ENCODE data around the gene TPD52L1. TPM values are rescaled to one million over a fixed set of nuclear protein-coding genes. Genes with fewer than 3 reads are reported as not detected.

TPD52L1 gene
- total and polyA plus RNA-seq, 5 donors from 2014 or later, result 0.40 to 0.76 (median 0.53) TPM; not detected in 1

DNA sequence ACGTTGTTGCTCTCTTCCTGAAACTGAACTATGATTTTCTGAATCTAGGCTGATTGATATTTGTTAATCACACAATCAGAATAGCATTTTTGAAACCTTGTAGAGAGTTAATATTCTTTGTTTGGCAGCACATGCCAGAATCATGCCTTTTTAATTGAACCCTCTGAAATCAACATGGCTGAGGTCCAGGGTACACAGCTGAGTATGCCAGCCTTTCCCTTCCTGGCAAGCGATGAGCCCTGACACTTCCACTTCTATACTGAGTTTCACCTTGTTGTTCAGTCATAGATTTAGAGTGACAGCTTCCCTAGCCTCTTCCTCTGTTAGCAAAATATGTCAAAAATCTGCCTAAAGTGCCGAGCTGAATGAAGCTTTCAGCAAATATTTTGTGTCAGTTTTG lies 141.4 kb downstream of the TPD52L1 start:
- ATAC-seq (ENCODE audit: low read depth in 2 of 2) (no peak), DNase-seq (no peak)
- no peaks in the 10 kb centered on the region for H3K27me3 Mint-ChIP-seq
- Histone ChIP-seq H3K27ac (ENCODE audit: insufficient read depth, low read length, poor library complexity, severe bottlenecking) (no peak overlapping the region), H3K4me3 (ENCODE audit: low read depth, low read length) (no peak overlapping the region), H3K27me3 (ENCODE audit: control insufficient read depth, insufficient read depth, low read length) (no peaks in the 10 kb centered on the region), H3K36me3 (ENCODE audit: control insufficient read depth, insufficient read depth, low read length) (peaks cover 57% of the 10 kb centered on the region), H3K4me1 (ENCODE audit: control insufficient read depth, insufficient read depth, low read length, poor library complexity, severe bottlenecking) (peaks cover 6% of the 10 kb centered on the region), H3K9me3 (ENCODE audit: control insufficient read depth in 2 of 2, low read length in 2 of 2) (no peaks in the 10 kb centered on the region)
- H3K4me3 Mint-ChIP-seq, result no peak overlapping the region
- peaks cover 0 to 2% (median 0%) of the 10 kb centered on the region in 7 donors for H3K9me3 Mint-ChIP-seq
- H3K27ac Mint-ChIP-seq, result peak overlapping the region in 2 of 3 donors; percentile 15 to 32
- peaks cover 23 to 50% (median 34%) of the 10 kb centered on the region in 4 donors for H3K4me1 Mint-ChIP-seq
- H3K36me3 Mint-ChIP-seq, result peaks cover 69% of the 10 kb centered on the region

DNA sequence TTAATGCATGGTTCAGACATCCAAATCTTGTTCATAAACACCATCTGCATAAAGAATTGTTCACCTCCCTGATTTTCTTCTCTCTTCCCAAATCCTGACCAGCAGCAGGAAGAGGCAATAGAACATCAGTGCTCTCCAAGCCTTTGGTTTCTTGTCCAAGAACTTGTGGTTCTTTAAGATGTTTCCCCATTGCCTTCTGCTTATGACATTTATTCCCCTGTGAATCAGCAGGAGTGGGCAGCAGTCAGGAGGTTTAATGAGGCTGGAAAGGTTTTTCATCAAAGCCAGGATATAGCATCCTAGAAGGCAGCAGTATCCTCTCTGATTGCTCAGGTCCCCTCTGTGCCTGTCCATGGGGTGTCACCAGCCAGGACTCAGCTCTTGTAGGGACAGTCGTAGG lies 142.9 kb downstream of the TPD52L1 start:
- H3K36me3 ChIP-seq (ENCODE audit: control insufficient read depth, insufficient read depth, low read length), result peaks cover 50% of the 10 kb centered on the region

DNA sequence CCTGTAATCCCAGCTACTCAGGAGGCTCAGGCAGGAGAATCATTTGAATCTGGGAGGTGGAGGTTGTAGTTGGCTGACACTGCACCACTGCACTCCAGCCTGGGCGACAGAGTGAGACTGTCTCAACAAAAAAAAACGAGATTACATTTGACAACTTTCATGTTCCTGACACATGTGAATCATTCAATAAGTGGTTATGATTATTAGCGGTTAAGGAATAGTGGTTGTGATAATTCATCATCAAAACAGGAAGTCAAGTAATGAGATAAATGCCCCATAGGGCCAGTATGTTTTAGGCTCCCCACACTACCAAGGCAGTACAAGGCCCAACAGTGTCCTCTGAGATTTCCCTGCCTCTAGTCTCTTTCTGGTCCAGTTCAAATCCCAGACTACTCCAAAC lies 145.7 kb downstream of the TPD52L1 start:
- H3K27ac ChIP-seq (ENCODE audit: insufficient read depth, low read length, poor library complexity, severe bottlenecking), result peak overlapping the region; percentile 26
- ATAC-seq (ENCODE audit: low read depth in 2 of 2), result no peak
- peaks cover 39% of the 10 kb centered on the region for H3K36me3 Mint-ChIP-seq

More for the DNA sequence above, 142.9 kb downstream of the TPD52L1 start:
- no peak overlapping the region for H3K4me3 ChIP-seq (ENCODE audit: low read depth, low read length)
- H3K27ac Mint-ChIP-seq, result peak overlapping the region in 1 of 3 donors; percentile 11
- H3K4me1 Mint-ChIP-seq, result peaks cover 34 to 64% (median 46%) of the 10 kb centered on the region in 4 donors
- H3K36me3 Mint-ChIP-seq, result peaks cover 59% of the 10 kb centered on the region
- no peak overlapping the region for H3K4me3 Mint-ChIP-seq
- H3K9me3 ChIP-seq (ENCODE audit: control insufficient read depth in 2 of 2, low read length in 2 of 2), result no peaks in the 10 kb centered on the region
- ATAC-seq (ENCODE audit: low read depth in 2 of 2) (no peak), DNase-seq (no peak)
- no peaks in the 10 kb centered on the region for H3K27me3 ChIP-seq (ENCODE audit: control insufficient read depth, insufficient read depth, low read length)
- H3K27ac ChIP-seq (ENCODE audit: insufficient read depth, low read length, poor library complexity, severe bottlenecking), result no peak overlapping the region
- peaks cover 0 to 1% (median 0%) of the 10 kb centered on the region in 7 donors for H3K9me3 Mint-ChIP-seq
- H3K4me1 ChIP-seq (ENCODE audit: control insufficient read depth, insufficient read depth, low read length, poor library complexity, severe bottlenecking), result peaks cover 17% of the 10 kb centered on the region
- no peaks in the 10 kb centered on the region for H3K27me3 Mint-ChIP-seq

GRCh38 chr6:125300992-125301434 lies 147.4 kb downstream of the TPD52L1 start:
- Histone ChIP-seq H3K9me3 (ENCODE audit: control insufficient read depth in 2 of 2, low read length in 2 of 2) (no peaks in the 10 kb centered on the region), H3K27ac (ENCODE audit: insufficient read depth, low read length, poor library complexity, severe bottlenecking) (peak overlapping the region; percentile 75), H3K4me3 (ENCODE audit: low read depth, low read length) (peak overlapping the region; percentile 85), H3K4me1 (ENCODE audit: control insufficient read depth, insufficient read depth, low read length, poor library complexity, severe bottlenecking) (peaks cover 35% of the 10 kb centered on the region), H3K27me3 (ENCODE audit: control insufficient read depth, insufficient read depth, low read length) (no peaks in the 10 kb centered on the region), H3K36me3 (ENCODE audit: control insufficient read depth, insufficient read depth, low read length) (peaks cover 20% of the 10 kb centered on the region)
- H3K4me1 Mint-ChIP-seq, result peaks cover 40 to 60% (median 43%) of the 10 kb centered on the region in 4 donors
- peak overlapping the region; percentile 87 to 95 (median 90) for H3K4me3 Mint-ChIP-seq
- H3K36me3 Mint-ChIP-seq, result peaks cover 26% of the 10 kb centered on the region
- no peak for DNase-seq
- H3K9me3 Mint-ChIP-seq, result peaks cover 0 to 1% (median 0%) of the 10 kb centered on the region in 7 donors
- H3K27ac Mint-ChIP-seq, result peak overlapping the region; percentile 88 to 96 (median 94)
- H3K27me3 Mint-ChIP-seq, result peaks cover 7% of the 10 kb centered on the region
- no peak for ATAC-seq (ENCODE audit: low read depth in 2 of 2)

More for the DNA sequence above, 145.7 kb downstream of the TPD52L1 start:
- Mint-ChIP-seq H3K27ac (peak overlapping the region; percentile 17 to 94 (median 92)), H3K4me3 (peak overlapping the region; percentile 2 to 87 (median 60)), H3K27me3 (peaks cover under 1% of the 10 kb centered on the region), H3K4me1 (peaks cover 50 to 74% (median 56%) of the 10 kb centered on the region in 4 donors), H3K9me3 (no peaks in the 10 kb centered on the region)
- Histone ChIP-seq H3K36me3 (ENCODE audit: control insufficient read depth, insufficient read depth, low read length) (peaks cover 27% of the 10 kb centered on the region), H3K4me1 (ENCODE audit: control insufficient read depth, insufficient read depth, low read length, poor library complexity, severe bottlenecking) (peaks cover 35% of the 10 kb centered on the region), H3K9me3 (ENCODE audit: control insufficient read depth in 2 of 2, low read length in 2 of 2) (no peaks in the 10 kb centered on the region), H3K4me3 (ENCODE audit: low read depth, low read length) (peak overlapping the region; percentile 85), H3K27me3 (ENCODE audit: control insufficient read depth, insufficient read depth, low read length) (no peaks in the 10 kb centered on the region)
- DNase-seq, result no peak

DNA sequence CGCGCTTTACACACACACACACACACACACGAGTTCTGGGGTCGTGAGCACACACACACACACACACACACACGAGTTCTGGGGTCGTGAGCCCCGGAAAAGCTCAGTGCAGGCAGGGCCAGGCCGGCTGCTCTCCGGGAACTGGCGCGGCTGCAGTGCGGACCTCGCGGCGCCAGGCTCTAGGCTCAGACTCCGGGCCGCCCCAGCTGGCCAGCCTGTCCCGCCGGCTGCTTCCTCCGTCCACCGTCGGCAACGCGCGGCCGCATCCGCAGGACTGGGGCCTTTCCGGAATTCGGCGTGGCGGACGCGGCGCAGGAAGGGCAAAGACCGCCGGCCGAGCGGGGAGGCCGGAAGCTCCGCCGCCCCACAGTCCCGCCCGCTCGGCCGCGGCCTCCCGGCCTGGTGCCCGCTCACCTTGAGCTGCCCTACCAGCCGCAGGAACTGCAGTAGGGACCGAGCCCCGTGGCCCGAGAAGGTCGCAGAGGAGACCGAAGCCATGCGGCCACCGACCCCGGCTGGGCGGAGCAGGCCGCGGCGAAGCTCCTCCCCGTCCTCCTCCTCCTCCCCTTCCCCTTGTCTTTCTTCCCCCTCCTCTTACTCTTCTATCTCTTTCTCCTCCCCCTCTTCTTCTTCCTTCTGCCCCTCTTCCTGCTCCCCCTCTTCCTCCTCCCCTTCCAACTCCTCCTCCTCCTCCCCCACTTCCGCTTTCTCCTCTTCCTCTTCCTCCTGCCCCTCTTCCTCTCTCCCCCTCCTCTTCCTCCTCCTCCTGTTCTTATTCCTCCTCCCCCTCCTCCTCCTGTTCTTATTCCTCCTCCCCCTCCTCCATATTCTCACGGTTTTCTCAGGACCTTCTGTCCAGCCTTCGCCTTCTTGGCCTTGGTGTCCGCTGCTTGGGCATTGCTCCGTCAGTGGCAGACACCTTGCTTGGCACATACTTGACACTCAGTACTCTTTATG lies 148.1 kb downstream of the TPD52L1 start, which contains the start of gene HDDC2:
Gene HDDC2 (minus strand): TSS at position 533 of the 957 bp plus-strand sequence. CDS start 35 bp downstream, at position 498.
- H3K4me1 Mint-ChIP-seq, result peaks cover 38 to 54% (median 43%) of the 10 kb centered on the region in 4 donors
- Histone ChIP-seq H3K27ac (ENCODE audit: insufficient read depth, low read length, poor library complexity, severe bottlenecking) (peak within 1 kb of the TSS; percentile 75), H3K36me3 (ENCODE audit: control insufficient read depth, insufficient read depth, low read length) (peaks cover 13% of the 10 kb centered on the region), H3K27me3 (ENCODE audit: control insufficient read depth, insufficient read depth, low read length) (peaks cover 2% of the 10 kb centered on the region), H3K4me1 (ENCODE audit: control insufficient read depth, insufficient read depth, low read length, poor library complexity, severe bottlenecking) (peaks cover 35% of the 10 kb centered on the region), H3K4me3 (ENCODE audit: low read depth, low read length) (peak within 1 kb of the TSS; percentile 85), H3K9me3 (ENCODE audit: control insufficient read depth in 2 of 2, low read length in 2 of 2) (no peaks in the 10 kb centered on the region)
- H3K27ac Mint-ChIP-seq, result peak within 1 kb of the TSS; percentile 90 to 96 (median 94)
- DNase-seq (peak; percentile 24 to 64 (median 38)), ATAC-seq (ENCODE audit: low read depth in 2 of 2) (peak; percentile 38 to 50)
- peaks cover 12% of the 10 kb centered on the region for H3K27me3 Mint-ChIP-seq
- H3K9me3 Mint-ChIP-seq, result peaks cover 0 to 1% (median 0%) of the 10 kb centered on the region in 7 donors
- peaks cover 24% of the 10 kb centered on the region for H3K36me3 Mint-ChIP-seq
- peak within 1 kb of the TSS; percentile 87 to 95 (median 90) for H3K4me3 Mint-ChIP-seq

- Mint-ChIP-seq H3K9me3 (peaks cover 0 to 1% (median 0%) of the 10 kb centered on the region in 7 donors), H3K27ac (peak overlapping the region; percentile 81 to 96 (median 90)), H3K4me1 (peaks cover 32 to 45% (median 35%) of the 10 kb centered on the region in 4 donors), H3K4me3 (peak overlapping the region; percentile 87 to 94 (median 90)), H3K36me3 (peaks cover 15% of the 10 kb centered on the region), H3K27me3 (peaks cover 15% of the 10 kb centered on the region)
- DNase-seq (peak in 2 of 3 donors; percentile 41), ATAC-seq (ENCODE audit: low read depth in 2 of 2) (peak; percentile 57 to 69)
- Histone ChIP-seq H3K27ac (ENCODE audit: insufficient read depth, low read length, poor library complexity, severe bottlenecking) (peak overlapping the region; percentile 43), H3K4me1 (ENCODE audit: control insufficient read depth, insufficient read depth, low read length, poor library complexity, severe bottlenecking) (peaks cover 35% of the 10 kb centered on the region), H3K27me3 (ENCODE audit: control insufficient read depth, insufficient read depth, low read length) (peaks cover 2% of the 10 kb centered on the region), H3K4me3 (ENCODE audit: low read depth, low read length) (peak overlapping the region; percentile 74), H3K36me3 (ENCODE audit: control insufficient read depth, insufficient read depth, low read length) (peaks cover 3% of the 10 kb centered on the region), H3K9me3 (ENCODE audit: control insufficient read depth in 2 of 2, low read length in 2 of 2) (no peaks in the 10 kb centered on the region)
Measured at GRCh38 chr6:125302840-125303511, 149.4 kb downstream of the TPD52L1 start.

- H3K27ac ChIP-seq (ENCODE audit: insufficient read depth, low read length, poor library complexity, severe bottlenecking), result no peak overlapping the region
- H3K9me3 ChIP-seq (ENCODE audit: control insufficient read depth in 2 of 2, low read length in 2 of 2), result no peaks in the 10 kb centered on the region
- Mint-ChIP-seq H3K27ac (peak overlapping the region in 2 of 3 donors; percentile 81 to 96), H3K4me1 (peaks cover 32 to 41% (median 33%) of the 10 kb centered on the region in 4 donors), H3K27me3 (peaks cover 15% of the 10 kb centered on the region), H3K9me3 (peaks cover 0 to 1% (median 0%) of the 10 kb centered on the region in 7 donors), H3K36me3 (peaks cover 11% of the 10 kb centered on the region), H3K4me3 (peak overlapping the region; percentile 87 to 94 (median 90))
- no peak for DNase-seq
- no peak overlapping the region for H3K4me3 ChIP-seq (ENCODE audit: low read depth, low read length)
- H3K27me3 ChIP-seq (ENCODE audit: control insufficient read depth, insufficient read depth, low read length), result peaks cover 6% of the 10 kb centered on the region
- H3K4me1 ChIP-seq (ENCODE audit: control insufficient read depth, insufficient read depth, low read length, poor library complexity, severe bottlenecking), result peaks cover 35% of the 10 kb centered on the region
- ATAC-seq (ENCODE audit: low read depth in 2 of 2), result no peak
- H3K36me3 ChIP-seq (ENCODE audit: control insufficient read depth, insufficient read depth, low read length), result no peaks in the 10 kb centered on the region
Measured at GRCh38 chr6:125303512-125303854, 149.9 kb downstream of the TPD52L1 start.
